HL-60/S4 (cell line): Measurements from ENCODE around the gene TTC33.

Experiments
- in situ Hi-C: fragments of 300-500 bp; cut with MboI; formaldehyde crosslinking; loops from 2 replicates; pipeline ENCODE4 v1.14.3; 2022; ENCODE audit warnings: low sequenced_read_pairs

The TTC33 gene

GRCh38 chr5:40780858-40781257, 25.1 kb upstream of the TTC33 start:
- in situ Hi-C loops = no loop called here

- in situ Hi-C loops = no loop called here
Measured at GRCh38 chr5:40780199-40780598, 24.4 kb upstream of the TTC33 start.

- in situ Hi-C loops = no loop called here
Measured at GRCh38 chr5:40779561-40779960, 23.8 kb upstream of the TTC33 start.

- in situ Hi-C loops = no loop called here
Measured at GRCh38 chr5:40778133-40778532, 22.4 kb upstream of the TTC33 start.

- in situ Hi-C loops = no loop called here
Measured at GRCh38 chr5:40776658-40776977, 20.9 kb upstream of the TTC33 start.

- in situ Hi-C loops = no loop called here
Measured at GRCh38 chr5:40775846-40776657, 20.3 kb upstream of the TTC33 start.

- in situ Hi-C loops = no loop called here
Measured at GRCh38 chr5:40775085-40775845, 19.5 kb upstream of the TTC33 start.

GRCh38 chr5:40774623-40775022, 18.9 kb upstream of the TTC33 start:
- in situ Hi-C loops = no loop called here

GRCh38 chr5:40770764-40771163, 15.0 kb upstream of the TTC33 start:
- in situ Hi-C loops = no loop called here

GRCh38 chr5:40762705-40763104, 6.9 kb upstream of the TTC33 start:
- in situ Hi-C loops = no loop called here

GRCh38 chr5:40757400-40757799, 1.6 kb upstream of the TTC33 start:
- in situ Hi-C loops = no loop called here

- in situ Hi-C loops = no loop called here
Measured at GRCh38 chr5:40755093-40755406, 711 bp downstream of the TTC33 start.

GRCh38 chr5:40754381-40755092, 1.2 kb downstream of the TTC33 start:
- in situ Hi-C loops = no loop called here

- in situ Hi-C loops = loop anchor here (25.0 kb wide), 2 partner anchors 784 to 1159 kb away; no protein-coding TSS in a partner anchor
Measured at GRCh38 chr5:40746703-40747102, 9.1 kb downstream of the TTC33 start.

GRCh38 chr5:40743771-40744170, 12.0 kb downstream of the TTC33 start:
- in situ Hi-C loops = loop anchor here (25.0 kb wide), 2 partner anchors 781 to 1156 kb away; no protein-coding TSS in a partner anchor

- in situ Hi-C loops = loop anchor here (10.0 to 25.0 kb wide), 3 partner anchors 776 to 1151 kb away; no protein-coding TSS in a partner anchor
Measured at GRCh38 chr5:40738502-40738901, 17.3 kb downstream of the TTC33 start.

- in situ Hi-C loops = loop anchor here (10.0 to 25.0 kb wide), 3 partner anchors 774 to 1149 kb away; no protein-coding TSS in a partner anchor
Measured at GRCh38 chr5:40736103-40736875, 19.5 kb downstream of the TTC33 start.

GRCh38 chr5:40735609-40736008, 20.2 kb downstream of the TTC33 start:
- in situ Hi-C loops = loop anchor here (10.0 to 25.0 kb wide), 3 partner anchors 773 to 1148 kb away; no protein-coding TSS in a partner anchor

- in situ Hi-C loops = loop anchor here (10.0 to 25.0 kb wide), 3 partner anchors 773 to 1148 kb away; no protein-coding TSS in a partner anchor
Measured at GRCh38 chr5:40734986-40735385, 20.8 kb downstream of the TTC33 start.

- in situ Hi-C loops = loop anchor here (10.0 to 25.0 kb wide), 3 partner anchors 772 to 1147 kb away; no protein-coding TSS in a partner anchor
Measured at GRCh38 chr5:40733879-40734563, 21.7 kb downstream of the TTC33 start.
